Activated T-helper 1 cell treated with anti-CD3 and anti-CD28 coated beads, Interleukin-12 subunit alpha, Interleukin-12 subunit beta, Interleukin-2, Interleukin-4 antibody, amounts not matched to agents 30 ng/mL and 10 ng/mL and 1 ng/mL, durations not matched to agents 14 hours and 24 hours and 36 hours (primary cell): ENCODE results near the gene LCN12. TPM values are rescaled to one million over a fixed set of nuclear protein-coding genes. Genes with fewer than 3 reads are reported as not detected.
A peak's percentile ranks its signal among the peaks of the same experiment; 100 is the strongest.

ENCODE experiments used
- DNase-seq: peaks from one replicate; pipeline ENCODE4 v3.0.0; 2021; ENCODE audit warnings: low spot score
- H3K27ac Mint-ChIP-seq: one replicate; pipeline ENCODE4 v1.8.0; 2021; ENCODE audit warnings: mild to moderate bottlenecking, mixed read lengths
- H3K27me3 Mint-ChIP-seq: one replicate; pipeline ENCODE4 v1.8.0; 2022; ENCODE audit warnings: mild to moderate bottlenecking, moderate library complexity, mixed read lengths; ENCODE audit not compliant: insufficient read depth
- H3K36me3 Mint-ChIP-seq: one replicate; pipeline ENCODE4 v1.8.0; 2021; ENCODE audit warnings: low read depth, mixed read lengths
- H3K4me1 Mint-ChIP-seq: one replicate; pipeline ENCODE4 v1.8.0; 2021; ENCODE audit warnings: low read depth, mixed read lengths
- H3K4me3 Mint-ChIP-seq: one replicate; pipeline ENCODE4 v1.8.0; 2021; ENCODE audit warnings: mild to moderate bottlenecking, moderate library complexity, mixed read lengths
- H3K9me3 Mint-ChIP-seq: one replicate; pipeline ENCODE4 v1.8.0; 2021; ENCODE audit warnings: mixed read lengths
- intact Hi-C: fragments of 100-400 bp; cut with micrococcal nuclease; formaldehyde crosslinking; loops from one replicate; pipeline ENCODE4 v1.15.1; 2024
- total RNA-seq: library from RNA; stranded (reverse); gene quantifications from 2 replicates; pipeline ENCODE4 v1.2.3, GENCODE V29; 2022

LCN12 gene
- total RNA-seq, 1 donor from 2014 or later: 1.9 TPM

GRCh38 chr9:136944212-136944518 lies 7.9 kb upstream of the LCN12 start:
- Mint-ChIP-seq H3K27ac (no peak overlapping the region), H3K4me3 (peak overlapping the region; percentile 83)
- intact Hi-C loops: loop anchor here (1.0 kb wide), 6 partner anchors 34 to 137 kb away; partner anchors contain the start of genes AJM1, PAXX and RABL6

DNA sequence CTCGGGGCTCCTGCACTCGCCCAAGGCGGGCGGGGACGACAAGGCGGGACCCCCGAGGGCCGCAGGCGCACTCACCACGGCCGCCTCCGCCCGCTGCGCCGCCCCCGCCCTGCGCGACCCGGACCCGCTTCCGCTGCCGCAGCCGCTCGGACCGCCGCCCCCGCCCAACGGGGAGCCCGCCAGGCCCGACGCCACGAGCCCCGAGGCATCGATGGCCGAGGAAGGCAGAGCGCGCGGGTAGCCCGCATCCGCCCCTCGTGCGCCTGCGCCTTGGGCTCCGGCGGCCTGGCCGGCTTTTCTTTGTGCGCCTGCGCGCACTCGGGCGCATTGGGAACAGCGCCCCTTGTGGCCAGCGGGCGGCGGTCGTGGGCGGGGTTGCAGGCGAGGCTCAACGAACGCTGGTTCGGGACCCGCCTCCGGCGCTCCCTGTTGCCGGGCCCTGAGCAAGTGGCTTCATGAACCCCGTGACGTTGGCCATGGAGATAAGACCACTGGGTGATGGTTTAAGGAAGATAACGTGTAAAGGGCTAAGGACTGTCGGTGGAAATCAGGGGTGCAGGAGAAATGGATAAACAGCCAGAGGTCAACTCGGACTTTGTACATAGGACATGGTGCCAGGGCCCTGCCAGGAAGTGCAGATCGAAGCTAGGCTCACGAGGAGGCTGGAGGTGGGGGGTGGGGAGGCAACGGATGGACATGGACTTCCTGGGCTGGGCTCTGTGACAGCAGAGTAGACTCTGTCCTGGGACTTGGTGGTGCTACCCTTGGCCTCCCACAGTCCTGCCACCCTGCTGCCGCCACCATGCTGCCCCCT lies 7.3 kb upstream of the LCN12 start, which contains the start of the genes C8G and FBXW5:
TSS of gene C8G (plus strand) at position 725 of the 814 bp plus-strand sequence. CDS start at position 803, 78 bp downstream.
TSS of gene FBXW5 (minus strand) at position 220 of the 814 bp plus-strand sequence. CDS start 655 bp downstream, outside the sequence.
- DNase-seq: peak; percentile 97
- Mint-ChIP-seq H3K27ac (peak within 1 kb of the TSS; percentile 86), H3K4me3 (peak within 1 kb of the TSS; percentile 83), H3K36me3 (peaks cover 10% of the 10 kb centered on the region), H3K4me1 (peaks cover 5% of the 10 kb centered on the region), H3K9me3 (no peaks in the 10 kb centered on the region), H3K27me3 (no peaks in the 10 kb centered on the region)
- intact Hi-C loops: loop anchor here (1.0 to 5.0 kb wide), 7 partner anchors 34 to 137 kb away; partner anchors contain the start of genes ABCA2, AJM1, PAXX and RABL6

More at GRCh38 chr9:136944212-136944518, 7.9 kb upstream of the LCN12 start:
- Mint-ChIP-seq H3K4me1 (peaks cover 5% of the 10 kb centered on the region), H3K36me3 (peaks cover 14% of the 10 kb centered on the region), H3K9me3 (no peaks in the 10 kb centered on the region), H3K27me3 (no peaks in the 10 kb centered on the region)
- no peak for DNase-seq

DNA sequence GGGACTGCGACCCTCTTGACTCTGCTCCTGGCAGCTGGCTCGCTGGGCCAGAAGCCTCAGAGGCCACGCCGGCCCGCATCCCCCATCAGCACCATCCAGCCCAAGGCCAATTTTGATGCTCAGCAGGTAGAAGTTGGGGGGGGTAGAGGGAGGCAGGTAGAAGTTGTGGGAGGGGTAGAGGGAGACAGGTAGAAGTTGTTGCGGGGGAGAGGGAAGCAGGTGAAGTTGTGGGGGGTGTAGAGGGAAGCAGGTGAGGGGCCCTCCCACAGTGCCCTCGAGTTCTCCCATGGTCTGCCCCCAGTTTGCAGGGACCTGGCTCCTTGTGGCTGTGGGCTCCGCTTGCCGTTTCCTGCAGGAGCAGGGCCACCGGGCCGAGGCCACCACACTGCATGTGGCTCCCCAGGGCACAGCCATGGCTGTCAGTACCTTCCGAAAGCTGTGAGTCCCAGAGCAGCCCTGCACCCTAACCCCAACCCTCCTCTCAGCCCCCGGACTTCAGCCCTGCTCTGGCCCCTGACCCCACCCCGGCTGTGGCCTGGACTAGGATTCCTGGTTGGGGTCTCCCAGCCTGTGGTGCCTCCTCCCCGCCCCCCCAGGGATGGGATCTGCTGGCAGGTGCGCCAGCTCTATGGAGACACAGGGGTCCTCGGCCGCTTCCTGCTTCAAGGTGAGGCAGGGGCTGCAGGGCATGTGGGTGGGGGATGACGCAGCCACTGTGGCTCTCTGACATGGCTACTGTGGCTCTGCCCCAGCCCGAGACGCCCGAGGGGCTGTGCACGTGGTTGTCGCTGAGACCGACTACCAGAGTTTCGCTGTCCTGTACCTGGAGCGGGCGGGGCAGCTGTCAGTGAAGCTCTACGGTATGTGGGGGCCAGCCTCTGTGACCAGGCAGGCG lies 6.5 kb upstream of the LCN12 start:
- H3K4me3 Mint-ChIP-seq: peak overlapping the region; percentile 71
- H3K9me3 Mint-ChIP-seq: no peaks in the 10 kb centered on the region

GRCh38 chr9:136946228-136947027 lies 5.6 kb upstream of the LCN12 start:
- peaks cover 5% of the 10 kb centered on the region for H3K4me1 Mint-ChIP-seq
- no peaks in the 10 kb centered on the region for H3K27me3 Mint-ChIP-seq
- H3K9me3 Mint-ChIP-seq: no peaks in the 10 kb centered on the region
- DNase-seq: no peak
- no peak overlapping the region for H3K4me3 Mint-ChIP-seq
- intact Hi-C loops: loop anchor here (5.0 kb wide), 1 partner anchor 81 kb away; the partner anchor contains the start of gene ABCA2
- H3K36me3 Mint-ChIP-seq: peaks cover 7% of the 10 kb centered on the region
- H3K27ac Mint-ChIP-seq: no peak overlapping the region

More for the DNA sequence above, 6.5 kb upstream of the LCN12 start:
- no peak overlapping the region for H3K27ac Mint-ChIP-seq
- no peak for DNase-seq
- peaks cover 5% of the 10 kb centered on the region for H3K4me1 Mint-ChIP-seq
- H3K27me3 Mint-ChIP-seq: no peaks in the 10 kb centered on the region
- H3K36me3 Mint-ChIP-seq: peaks cover 10% of the 10 kb centered on the region
- intact Hi-C loops: loop anchor here (5.0 kb wide), 1 partner anchor 82 kb away; the partner anchor contains the start of gene ABCA2

GRCh38 chr9:136947028-136947891 lies 4.8 kb upstream of the LCN12 start:
- H3K4me1 Mint-ChIP-seq: peaks cover 5% of the 10 kb centered on the region
- no peaks in the 10 kb centered on the region for H3K9me3 Mint-ChIP-seq
- H3K4me3 Mint-ChIP-seq: no peak overlapping the region
- intact Hi-C loops: loop anchor here (5.0 kb wide), 1 partner anchor 80 kb away; the partner anchor contains the start of gene ABCA2
- no peak overlapping the region for H3K27ac Mint-ChIP-seq
- peaks cover 3% of the 10 kb centered on the region for H3K36me3 Mint-ChIP-seq
- DNase-seq: no peak
- H3K27me3 Mint-ChIP-seq: no peaks in the 10 kb centered on the region

DNA sequence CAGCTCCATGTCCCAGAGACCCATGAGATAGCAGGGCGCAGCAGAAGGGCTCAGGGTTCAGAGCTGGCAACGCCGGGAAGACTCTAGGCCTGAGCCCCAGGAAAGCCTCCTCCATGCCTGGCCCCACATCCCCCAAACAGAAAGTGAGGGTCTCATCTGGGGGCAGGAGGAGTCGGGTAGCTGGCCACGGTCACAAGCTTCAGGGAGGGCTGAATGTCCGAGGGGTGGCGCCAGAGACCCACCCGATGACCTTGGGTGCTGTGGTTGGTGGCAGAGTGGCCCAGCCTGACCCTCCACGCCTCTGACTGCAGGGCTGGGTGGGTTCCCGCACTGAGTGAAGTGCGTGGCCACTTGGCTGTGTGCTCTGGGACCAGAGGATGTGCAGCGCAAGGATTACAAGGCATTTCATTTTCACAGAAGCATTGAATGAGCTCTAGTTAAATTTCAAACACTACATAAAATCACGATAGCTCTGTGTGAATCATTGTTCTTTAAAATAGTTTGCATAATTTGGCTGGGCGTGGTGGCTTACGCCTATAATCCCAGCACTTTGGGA lies 4.0 kb upstream of the LCN12 start:
- intact Hi-C loops: loop anchor here (5.0 kb wide), 1 partner anchor 79 kb away; the partner anchor contains the start of gene ABCA2
- H3K27ac Mint-ChIP-seq: peak overlapping the region; percentile 12

GRCh38 chr9:136949239-136949816 lies 2.7 kb upstream of the LCN12 start:
- H3K9me3 Mint-ChIP-seq: no peaks in the 10 kb centered on the region
- peaks cover 5% of the 10 kb centered on the region for H3K4me1 Mint-ChIP-seq
- intact Hi-C loops: loop anchor here (1.0 to 5.0 kb wide), 2 partner anchors 29 to 78 kb away; partner anchors contain the start of gene ABCA2
- no peak for DNase-seq
- H3K27me3 Mint-ChIP-seq: no peaks in the 10 kb centered on the region
- peak overlapping the region; percentile 71 for H3K27ac Mint-ChIP-seq
- no peaks in the 10 kb centered on the region for H3K36me3 Mint-ChIP-seq
- peak overlapping the region; percentile 82 for H3K4me3 Mint-ChIP-seq

More for the DNA sequence above, 4.0 kb upstream of the LCN12 start:
- H3K4me3 Mint-ChIP-seq: peak overlapping the region; percentile 69
- H3K36me3 Mint-ChIP-seq: no peaks in the 10 kb centered on the region
- no peak for DNase-seq
- H3K27me3 Mint-ChIP-seq: no peaks in the 10 kb centered on the region
- H3K4me1 Mint-ChIP-seq: peaks cover 5% of the 10 kb centered on the region
- no peaks in the 10 kb centered on the region for H3K9me3 Mint-ChIP-seq

DNA sequence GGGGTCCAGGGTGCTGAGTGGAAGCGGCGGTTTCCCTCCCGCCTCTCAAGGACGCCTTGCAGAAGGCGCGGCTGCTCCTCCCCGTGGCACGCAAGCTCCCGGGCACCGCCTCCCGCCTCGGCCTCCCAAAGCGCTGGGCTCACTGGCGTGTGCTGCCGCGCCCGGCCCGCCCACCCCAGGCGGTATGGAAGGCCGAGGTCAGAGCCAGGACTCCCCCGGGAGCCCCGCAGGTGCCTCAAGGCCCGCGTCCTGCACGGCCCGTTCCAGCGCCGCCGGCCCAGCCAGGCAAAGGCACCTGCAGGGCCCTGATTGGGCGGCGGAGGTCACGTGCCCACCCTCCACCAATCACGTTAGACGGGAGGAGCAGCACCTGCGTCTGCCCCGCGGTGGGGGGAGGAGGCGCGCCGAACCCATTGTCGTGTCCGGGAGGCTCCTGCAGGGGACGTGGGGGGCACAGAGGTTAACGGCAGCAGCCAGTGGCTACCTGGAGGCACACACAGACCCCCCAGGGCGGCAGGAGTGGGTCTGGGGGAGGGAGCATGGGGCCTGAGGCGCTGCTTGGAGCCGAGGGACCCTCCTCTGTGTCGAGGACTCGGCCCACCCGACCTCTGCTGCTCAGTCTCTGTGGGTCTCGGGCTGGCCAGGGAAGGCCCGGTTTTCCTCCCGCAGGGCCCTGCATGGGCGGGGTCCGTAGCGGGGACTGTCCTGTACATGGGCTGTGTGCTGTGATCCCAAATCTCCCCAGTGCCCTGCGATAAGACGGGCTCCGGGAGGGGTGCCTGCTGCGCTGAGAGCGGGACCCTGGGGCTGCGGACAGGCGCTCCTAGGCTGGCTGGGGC lies 2.0 kb upstream of the LCN12 start:
- H3K36me3 Mint-ChIP-seq: no peaks in the 10 kb centered on the region
- DNase-seq: peak; percentile 94
- intact Hi-C loops: loop anchor here (1.0 to 5.0 kb wide), 3 partner anchors 28 to 77 kb away; partner anchors contain the start of genes ABCA2 and PAXX
- H3K27me3 Mint-ChIP-seq: no peaks in the 10 kb centered on the region
- no peaks in the 10 kb centered on the region for H3K4me1 Mint-ChIP-seq
- H3K4me3 Mint-ChIP-seq: peak overlapping the region; percentile 84
- H3K9me3 Mint-ChIP-seq: no peaks in the 10 kb centered on the region
- peak overlapping the region; percentile 83 for H3K27ac Mint-ChIP-seq

GRCh38 chr9:136950656-136951276 lies 1.3 kb upstream of the LCN12 start:
- intact Hi-C loops: loop anchor here (1.0 kb wide), 1 partner anchor 42 kb away; the partner anchor contains the start of gene PAXX
- Mint-ChIP-seq H3K36me3 (no peaks in the 10 kb centered on the region), H3K4me1 (no peaks in the 10 kb centered on the region), H3K27me3 (no peaks in the 10 kb centered on the region), H3K27ac (peak overlapping the region; percentile 83), H3K4me3 (peak overlapping the region; percentile 84), H3K9me3 (no peaks in the 10 kb centered on the region)
- no peak for DNase-seq
